Activated CD8-positive, alpha-beta memory T cell treated with anti-CD3 and anti-CD28 coated beads, Interleukin-2, amount 50 U/mL, for 24 hours (primary cell): ENCODE data around the gene AP5B1.
"Not testable (repeated sequence)": the region's sequence is repeated elsewhere in the genome, so short reads cannot be mapped to it uniquely, and the experiment has no call there.

Source experiments
- DNase-seq: peaks from one replicate; pipeline ENCODE4 v3.0.0-alpha.2; 2020; ENCODE audit errors: extremely low read depth

The AP5B1 gene

DNA sequence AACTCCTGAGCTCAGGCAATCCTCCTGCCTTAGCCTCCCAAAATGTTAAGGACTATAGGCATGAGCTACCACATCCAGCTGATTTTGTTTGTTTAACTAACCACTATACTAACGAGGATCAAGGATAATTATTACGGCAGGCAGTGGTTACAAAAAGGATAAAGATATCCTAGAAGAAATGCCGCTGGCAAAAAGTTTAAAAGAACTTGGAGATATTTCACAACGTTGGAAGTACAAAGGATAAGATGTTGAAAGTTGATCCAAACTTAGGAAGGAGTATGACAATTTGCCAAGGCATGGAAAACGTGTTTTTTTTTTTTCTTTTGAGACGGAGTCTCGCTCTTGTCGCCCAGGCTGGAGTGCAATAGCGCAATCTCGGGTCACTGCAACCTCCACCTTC, 13.4 kb downstream of the AP5B1 start:
- DNase-seq: no peak

DNA sequence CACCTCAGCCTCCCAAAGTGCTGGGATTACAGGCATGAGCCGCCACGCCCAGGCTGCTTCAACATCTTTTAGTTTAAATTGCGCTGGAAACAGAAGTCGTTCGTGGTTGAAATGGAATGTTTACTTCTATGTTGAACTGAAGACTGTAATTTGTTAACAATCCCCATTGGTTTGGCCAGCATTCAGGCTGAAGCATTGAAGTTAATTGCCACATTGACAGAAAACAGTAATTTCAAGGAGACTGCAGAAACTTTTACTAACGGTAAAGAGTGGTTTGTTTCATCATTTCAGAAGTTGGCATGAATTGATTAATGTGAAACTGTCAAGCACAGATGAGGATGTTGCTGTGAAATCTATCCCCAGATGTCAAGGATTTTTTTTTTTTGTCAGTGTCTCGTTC, 14.2 kb downstream of the AP5B1 start:
- DNase-seq: no peak

DNA sequence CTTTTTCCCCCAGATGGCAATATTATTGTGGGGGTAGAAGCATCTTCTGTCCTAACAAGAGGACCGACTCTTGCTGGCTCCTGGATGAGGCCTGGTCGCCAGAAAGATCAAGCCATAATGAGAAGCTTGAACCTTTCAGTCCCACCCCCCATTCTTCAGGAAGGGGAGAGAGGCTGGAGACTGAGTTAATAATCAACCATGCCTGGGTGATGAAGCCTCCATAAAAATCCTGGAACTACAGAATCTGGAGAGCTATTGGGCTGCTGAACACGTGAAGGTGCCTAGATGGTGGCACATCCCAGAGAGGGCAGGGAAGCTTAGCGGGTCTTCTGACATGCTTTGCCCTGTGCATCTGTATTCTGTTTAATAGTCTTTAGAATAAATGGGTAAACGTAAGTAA, 16.3 kb downstream of the AP5B1 start:
- DNase-seq: no peak

DNA sequence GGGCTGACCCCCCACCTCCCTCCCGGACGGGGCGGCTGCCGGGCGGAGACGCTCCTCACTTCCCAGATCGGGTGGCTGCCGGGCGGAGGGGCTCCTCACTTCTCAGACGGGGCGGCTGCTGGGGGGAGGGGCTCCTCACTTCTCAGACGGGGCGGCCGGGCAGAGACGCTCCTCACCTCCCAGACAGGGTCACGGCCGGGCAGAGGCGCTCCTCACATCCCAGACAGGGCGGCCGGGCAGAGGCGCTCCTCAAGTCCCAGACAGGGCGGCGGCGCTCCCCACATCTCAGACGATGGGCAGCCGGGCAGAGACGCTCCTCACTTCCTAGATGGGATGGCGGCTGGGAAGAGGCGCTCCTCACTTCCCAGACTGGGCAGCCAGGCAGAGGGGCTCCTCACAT, 18.0 kb downstream of the AP5B1 start:
- DNase-seq: not testable (repeated sequence)

DNA sequence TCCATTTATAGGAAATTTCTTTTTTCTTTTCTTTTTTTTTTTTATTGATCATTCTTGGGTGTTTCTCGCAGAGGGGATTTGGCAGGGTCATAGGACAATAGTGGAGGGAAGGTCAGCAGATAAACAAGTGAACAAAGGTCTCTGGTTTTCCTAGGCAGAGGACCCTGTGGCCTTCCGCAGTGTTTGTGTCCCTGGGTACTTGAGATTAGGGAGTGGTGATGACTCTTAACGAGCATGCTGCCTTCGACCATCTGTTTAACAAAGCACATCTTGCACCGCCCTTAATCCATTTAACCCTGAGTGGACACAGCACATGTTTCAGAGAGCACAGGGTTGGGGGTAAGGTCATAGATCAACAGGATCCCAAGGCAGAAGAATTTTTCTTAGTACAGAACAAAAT, 18.6 kb downstream of the AP5B1 start:
- DNase-seq: not testable (repeated sequence)

DNA sequence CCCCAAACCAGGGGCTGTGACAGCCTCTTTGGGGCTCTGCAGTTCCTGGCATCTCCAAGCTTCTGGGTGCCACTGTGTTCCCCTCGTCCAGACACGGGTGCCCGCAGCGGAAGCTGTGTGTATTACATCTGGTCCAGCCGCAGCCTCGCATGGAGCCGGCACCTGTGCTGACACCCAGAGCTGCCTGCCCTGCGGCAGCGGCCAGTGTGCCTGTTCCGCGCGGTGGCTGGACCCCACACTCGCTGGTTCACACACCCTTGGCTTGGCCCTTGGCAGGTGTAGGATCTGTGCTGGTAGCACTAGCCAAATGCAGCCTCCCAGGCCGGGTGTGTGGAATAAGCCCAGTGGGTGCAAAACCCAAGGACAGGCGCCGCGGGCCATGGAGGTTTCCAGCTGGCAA, 35.7 kb downstream of the AP5B1 start:
- DNase-seq: no peak

DNA sequence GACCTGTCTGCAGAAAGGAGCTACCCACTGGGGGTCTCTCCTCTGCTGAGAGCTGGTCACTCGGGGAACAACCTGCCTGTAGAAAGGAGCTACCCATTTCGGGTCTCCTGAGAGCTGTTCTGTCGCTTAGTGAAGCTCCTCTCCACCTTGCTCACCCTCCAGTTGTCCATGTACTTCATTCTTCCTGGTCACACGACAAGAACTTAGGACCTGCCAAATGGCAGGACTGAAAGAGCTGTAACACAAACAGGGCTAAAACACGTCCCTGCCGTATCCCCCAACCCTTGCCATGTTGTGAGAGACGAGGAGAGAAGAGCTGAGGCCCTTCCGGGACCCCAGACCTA, 36.1 kb downstream of the AP5B1 start:
- DNase-seq: no peak

DNA sequence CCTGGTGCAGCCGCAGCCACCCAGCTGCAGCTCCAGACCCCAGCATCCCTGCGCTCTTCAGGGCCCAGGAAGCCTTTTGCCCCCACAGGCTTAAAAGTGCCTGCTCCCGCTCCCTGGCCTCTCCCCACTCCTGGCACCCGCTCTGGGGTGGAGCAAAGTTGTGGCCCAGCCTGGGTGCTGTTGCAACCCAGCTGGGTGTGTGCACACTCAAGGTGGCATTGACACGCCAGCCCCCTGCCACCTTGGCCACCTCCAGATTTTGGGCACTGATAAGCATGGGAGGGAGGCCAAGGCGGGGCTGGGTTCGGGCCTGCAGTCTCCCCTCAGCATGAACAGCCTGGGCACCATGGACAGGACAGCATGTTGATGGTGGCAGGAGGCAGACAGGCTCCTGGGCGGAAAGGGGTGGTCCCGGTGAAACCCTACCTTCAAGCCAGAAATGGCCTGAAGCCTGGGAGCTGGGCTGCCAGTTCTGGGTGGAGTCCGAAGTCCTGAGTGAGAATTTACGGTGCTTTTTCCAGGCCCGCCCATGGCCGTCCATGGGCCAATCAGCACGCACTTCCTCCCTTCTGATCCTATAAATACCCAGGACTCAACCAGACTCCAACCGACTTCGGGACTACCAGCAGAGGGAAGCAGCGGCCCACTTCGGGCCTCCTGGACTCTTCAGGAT, 36.6 kb downstream of the AP5B1 start:
- DNase-seq: no peak

DNA sequence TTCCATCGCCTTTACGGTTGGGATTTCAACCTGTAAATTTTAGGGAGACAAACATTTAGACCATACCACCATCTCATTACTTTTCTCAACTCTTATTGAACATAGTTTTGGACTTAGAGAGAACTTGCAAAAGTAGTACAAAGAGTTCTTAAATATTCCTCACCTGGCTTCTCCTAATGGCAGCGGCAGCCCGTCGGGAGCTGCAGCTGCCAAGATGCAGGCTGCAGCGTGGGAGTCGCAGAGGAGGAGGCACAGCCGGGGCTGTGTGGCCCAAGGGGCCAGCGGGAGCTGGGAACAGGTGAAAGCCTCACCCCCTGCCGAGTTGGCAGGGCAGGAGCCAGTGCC, 37.1 kb downstream of the AP5B1 start:
- no peak for DNase-seq

DNA sequence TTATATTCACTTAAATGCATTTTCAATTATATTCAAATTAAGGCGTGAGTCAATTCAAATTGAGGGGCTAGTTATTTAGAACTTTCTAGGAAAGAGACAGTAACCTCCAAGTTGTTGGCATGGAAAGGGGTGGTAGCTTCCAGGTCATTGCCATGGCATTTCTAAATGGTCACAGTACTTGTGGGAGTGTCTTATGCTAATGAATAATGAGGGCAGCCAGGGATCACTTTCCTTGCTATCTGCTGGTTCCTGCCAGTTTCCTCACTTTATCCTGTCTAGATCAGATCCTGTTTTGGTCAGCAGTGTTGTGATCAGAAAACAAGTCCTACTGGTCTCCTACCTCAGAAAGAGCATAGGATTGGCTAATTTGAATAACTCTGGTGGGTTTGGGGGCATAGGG, 38.4 kb downstream of the AP5B1 start:
- DNase-seq: no peak

DNA sequence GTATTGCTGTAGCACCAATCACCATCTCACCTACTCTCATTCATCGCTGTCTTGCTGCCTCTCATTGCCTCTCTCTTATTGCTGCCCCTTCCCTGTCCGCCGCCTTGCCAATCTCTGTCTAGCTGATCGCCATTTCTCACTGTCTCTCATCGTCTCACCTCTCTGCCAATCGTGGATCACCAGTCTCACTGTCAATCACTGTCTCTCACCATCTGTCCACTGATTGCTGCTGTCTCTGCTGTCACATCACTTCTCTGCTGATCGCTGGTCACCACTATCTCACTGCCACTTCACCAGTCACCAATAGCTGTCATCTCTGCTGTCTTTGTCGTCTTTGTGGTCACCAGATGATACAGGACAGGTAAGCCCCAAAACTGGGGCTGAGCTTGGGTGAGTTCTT, 39.6 kb downstream of the AP5B1 start:
- no peak for DNase-seq

DNA sequence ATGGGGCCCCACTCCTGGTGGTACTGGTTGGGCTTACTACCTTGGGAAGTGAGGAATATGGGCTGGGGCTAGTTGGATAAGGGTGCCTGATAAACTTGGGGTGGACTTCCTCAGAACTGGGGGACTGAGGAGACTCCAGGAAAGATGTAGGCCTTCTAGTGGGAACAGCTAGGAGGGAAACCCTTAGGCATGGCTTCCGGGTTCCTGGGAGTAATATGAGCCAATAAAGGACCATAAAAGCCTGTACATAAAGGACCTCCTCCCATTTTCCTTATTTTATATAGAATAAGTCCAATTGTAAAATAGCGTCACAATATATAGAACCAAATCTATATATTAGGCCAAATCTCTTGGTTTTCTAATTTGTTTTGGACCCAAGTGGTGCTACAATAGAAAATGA, 41.8 kb downstream of the AP5B1 start:
- DNase-seq: no peak

DNA sequence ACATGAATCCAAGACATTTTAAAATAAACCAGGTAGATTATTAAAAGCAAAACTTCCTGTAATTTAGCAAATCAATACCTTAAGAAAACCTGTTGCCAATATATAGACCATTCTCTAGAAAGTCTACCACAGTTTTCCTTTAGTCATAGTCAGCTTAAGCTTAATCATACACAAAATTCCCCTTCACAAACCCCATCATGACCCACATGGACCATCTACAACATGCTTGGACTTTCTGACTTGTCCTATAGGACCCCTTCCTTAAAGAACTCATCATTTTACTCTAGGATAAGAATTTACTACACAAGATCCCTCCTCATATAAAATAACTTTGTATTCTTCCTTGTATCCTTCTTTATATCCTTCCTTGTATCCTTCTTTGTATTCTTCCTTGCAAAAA, 44.0 kb downstream of the AP5B1 start:
- no peak for DNase-seq

DNA sequence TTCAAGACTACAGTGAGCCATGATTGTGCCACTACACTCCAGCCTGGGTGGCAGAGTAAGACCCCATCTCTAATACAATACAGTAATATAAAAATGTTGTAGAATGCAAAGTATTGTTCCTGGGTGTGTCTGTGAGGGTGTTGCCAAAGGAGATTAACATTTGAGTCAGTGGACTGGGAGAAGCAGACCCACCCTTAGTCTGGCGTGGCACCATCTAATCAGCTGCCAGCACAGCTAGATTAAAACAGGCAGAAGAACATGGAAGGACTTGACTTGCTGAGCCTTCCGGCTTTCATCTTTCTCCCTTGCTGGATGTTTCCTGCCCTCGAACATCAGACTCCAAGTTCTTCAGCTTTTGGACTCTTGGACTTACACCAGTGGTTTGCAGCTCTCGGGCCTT, 45.7 kb downstream of the AP5B1 start:
- DNase-seq: not testable (repeated sequence)

DNA sequence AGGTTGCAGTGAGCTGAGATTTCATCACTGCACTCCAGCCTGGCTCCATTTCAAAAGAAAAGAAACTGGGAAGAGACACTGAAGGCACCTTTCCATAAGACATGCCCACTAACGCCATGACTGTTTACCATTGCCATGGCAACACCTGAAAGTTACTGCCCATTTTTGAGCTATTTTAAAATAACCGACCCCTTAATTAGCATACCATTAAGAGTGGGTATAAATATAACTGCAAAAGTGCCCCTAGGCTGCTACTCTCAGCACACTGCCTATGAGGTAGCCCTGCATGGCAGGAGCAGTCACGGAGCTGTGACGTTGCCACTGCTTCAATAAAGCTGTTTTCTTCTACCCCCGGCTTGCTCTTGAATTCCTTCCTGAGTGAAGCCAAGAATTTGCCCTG, 50.3 kb downstream of the AP5B1 start:
- no peak for DNase-seq

DNA sequence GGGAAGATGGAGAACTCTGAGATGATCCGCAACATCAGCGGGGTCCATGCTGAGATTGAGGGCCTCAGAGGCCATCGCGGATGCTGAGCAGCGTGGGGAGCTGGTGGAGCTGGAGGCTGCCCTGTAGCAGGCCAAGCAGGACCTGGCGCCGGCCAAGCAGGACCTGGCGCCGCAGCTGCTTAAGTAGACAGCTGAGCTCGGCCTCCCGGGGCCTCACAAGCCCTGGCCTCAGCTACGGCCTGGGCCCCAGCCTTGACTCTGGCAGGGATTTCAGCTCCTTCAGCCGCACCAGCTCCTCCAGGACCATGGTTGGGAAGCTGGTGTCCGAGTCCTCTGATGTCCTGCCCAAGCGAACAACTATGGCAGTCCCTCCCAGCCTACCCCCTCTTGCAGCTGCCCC, 52.9 kb downstream of the AP5B1 start:
- no peak for DNase-seq

DNA sequence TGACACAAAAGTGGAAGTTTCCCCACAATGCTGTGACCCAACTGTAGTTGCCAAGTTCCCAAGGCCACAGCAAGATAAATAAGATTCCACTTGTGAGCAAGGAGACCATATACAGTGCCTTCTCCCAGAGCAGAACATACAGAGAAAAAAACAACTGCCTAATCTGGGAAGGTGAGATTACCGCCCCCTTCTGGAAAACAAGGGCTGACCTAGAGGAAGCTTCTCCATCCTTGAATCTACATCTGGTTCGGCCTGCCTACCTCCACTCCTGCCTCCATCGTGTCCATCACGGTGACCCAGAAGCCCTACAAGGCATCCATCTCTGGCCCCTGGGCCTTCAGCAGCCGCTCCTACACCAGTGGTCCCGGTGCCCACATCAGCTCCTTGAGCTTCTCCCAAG, 54.1 kb downstream of the AP5B1 start:
- DNase-seq: no peak
